K562 (cell line): ENCODE measurements around the gene MYO1D. TPM values are rescaled to one million over a fixed set of nuclear protein-coding genes. Genes with fewer than 3 reads are reported as not detected.

Experiments
- ATAC-seq: fragments of 200-7000 bp; cut with Tn5 transposase; 3 replicates; pipeline ENCODE4 v1.9.1; 2020; ENCODE audit warnings: moderate library complexity
- BruUV-seq: library from RNA; stranded (reverse); fragments of 400-500 nt; replicated peaks from 2 replicates; lab custom pipeline; 2021; lab: Mats Ljungman, UMichigan
- CTCF ChIA-PET: fragments of 300-600 bp; formaldehyde crosslinking; extraction: SDS; loops from one replicate; lab custom pipeline; 2021; ENCODE audit warnings: low intra/inter-chr PET ratio; lab: Yijun Ruan, JAX
- POLR2A ChIA-PET: fragments of 300-600, 350-650 bp; sonication (Branson Sonifier 250); formaldehyde crosslinking; extraction: SDS; loops from one replicate; lab custom pipeline; 2021; ENCODE audit warnings: antibody characterized with exemption, inconsistent platforms; lab: Yijun Ruan, JAX
- DNase-seq, 4 experiments: peaks; one replicate each; pipeline versions ENCODE4 v3.0.0 to v3.0.0-alpha.2; 2011 to 2018; ENCODE audit warnings: low spot score in 3 of 4, mixed read lengths in 3 of 4; ENCODE audit errors: extremely low read depth in 1 of 4
- FAIRE-seq: peaks from 2 replicates; lab custom pipeline; 2011; peaks lifted over from hg19 to GRCh38; lab: Jason Lieb, UNC
- H2AFZ ChIP-seq: 2 replicates; pipeline ENCODE4 v1.6.0; 2011; ENCODE audit warnings: low read depth, low read length, control low read depth, inconsistent platforms
- H3K27ac ChIP-seq: fragments of 200-600 bp; 3 replicates; pipeline ENCODE4 v1.8.0; 2011; ENCODE audit warnings: low read depth, mild to moderate bottlenecking, control low read depth, inconsistent platforms, low read length, moderate library complexity, mixed read lengths; ENCODE audit errors: extremely low read depth
- H3K27me3 ChIP-seq, 2 experiments: fragments of 300-600 bp in 1 of 2; 2 replicates in 1 of 2; 3 replicates in 1 of 2; pipeline versions ENCODE4 v1.6.0 to v1.8.0; 2011; ENCODE audit warnings: inconsistent platforms in 2 of 2, low read length in 2 of 2, mild to moderate bottlenecking in 1 of 2, mixed read lengths in 1 of 2, moderate library complexity in 1 of 2; ENCODE audit not compliant: control insufficient read depth in 2 of 2, insufficient read depth in 2 of 2
- H3K36me3 ChIP-seq: fragments of 300-600 bp; 3 replicates; pipeline ENCODE4 v1.8.0; 2011; ENCODE audit warnings: mild to moderate bottlenecking, low read length, inconsistent platforms; ENCODE audit not compliant: control insufficient read depth, insufficient read depth
- H3K4me1 ChIP-seq, 2 experiments: fragments of 200-600 bp in 1 of 2; replicated peaks in 1 of 2; 2 replicates in 1 of 2; 3 replicates in 1 of 2; pipeline versions ENCODE4 v1.5.1 to v1.8.0; 2011; ENCODE audit warnings: inconsistent platforms in 2 of 2, low read length in 2 of 2, mild to moderate bottlenecking in 1 of 2, mixed read lengths in 1 of 2, moderate library complexity in 1 of 2; ENCODE audit not compliant: control insufficient read depth in 2 of 2, insufficient read depth in 2 of 2
- H3K4me2 ChIP-seq: 2 replicates; pipeline ENCODE4 v1.6.1; 2011; ENCODE audit warnings: low read length, control low read depth, inconsistent platforms, mixed read lengths; ENCODE audit not compliant: insufficient read depth
- H3K4me3 ChIP-seq: fragments of 200-600 bp; sonication (generic), shearing (Covaris generic); 2 replicates; pipeline ENCODE4 v1.5.1; 2016; ENCODE audit warnings: control low read depth, inconsistent platforms
- H3K79me2 ChIP-seq: fragments of 200-600 bp; 3 replicates; pipeline ENCODE4 v1.8.0; 2011; ENCODE audit warnings: low read length, inconsistent platforms; ENCODE audit not compliant: control insufficient read depth, insufficient read depth
- H3K9ac ChIP-seq, 2 experiments: 2 replicates each; pipeline versions ENCODE4 v1.6.0 to v1.6.1; 2011; ENCODE audit warnings: low read depth in 2 of 2, low read length in 2 of 2, control low read depth in 1 of 2, inconsistent platforms in 1 of 2, mild to moderate bottlenecking in 1 of 2, mixed read lengths in 1 of 2; ENCODE audit not compliant: insufficient read depth in 1 of 2
- H3K9me1 ChIP-seq: one replicate; pipeline ENCODE4 v1.6.0; 2011; ENCODE audit warnings: inconsistent platforms, mild to moderate bottlenecking, low read length, moderate library complexity; ENCODE audit not compliant: control insufficient read depth, insufficient read depth
- H3K9me3 ChIP-seq: replicated peaks from 2 replicates; pipeline ENCODE4 v1.5.1; 2011; ENCODE audit warnings: low read depth, low read length, inconsistent platforms; ENCODE audit not compliant: control insufficient read depth, insufficient read depth
- H4K20me1 ChIP-seq: replicated peaks from 2 replicates; pipeline ENCODE4 v1.6.1; 2011; ENCODE audit warnings: low read length, inconsistent platforms, mixed read lengths; ENCODE audit not compliant: control insufficient read depth, insufficient read depth
- CLOCK ChIP-seq: fragments of 250-450 bp; sonication (Bioruptor Pico); IDR thresholded peaks from 2 replicates; pipeline ENCODE4 v1.4.0; 2020; ENCODE audit warnings: mild to moderate bottlenecking, moderate library complexity, borderline replicate concordance
- FOXK1 ChIP-seq: sonication (generic); formaldehyde crosslinking; IDR thresholded peaks from 2 replicates; pipeline ENCODE4 v1.8.0; 2022; ENCODE audit warnings: missing genetic modification reagents, mild to moderate bottlenecking, borderline replicate concordance
- MNT ChIP-seq, 2 experiments: fragments of 450-650 bp; conservative IDR thresholded peaks; 2 replicates each; pipeline ENCODE4 v1.6.1; 2017; ENCODE audit warnings: mild to moderate bottlenecking in 2 of 2, moderate library complexity in 2 of 2
- MTF1 ChIP-seq: fragments of 250-450 bp; sonication (Bioruptor Pico); IDR thresholded peaks from 2 replicates; pipeline ENCODE4 v1.9.0; 2021; ENCODE audit warnings: moderate library complexity, mild to moderate bottlenecking, inconsistent platforms, borderline replicate concordance
- POLR2AphosphoS2 ChIP-seq: IDR thresholded peaks from 2 replicates; pipeline ENCODE4 v1.6.1; 2012; ENCODE audit warnings: low read length, improper control_type of control experiment
- POU5F1 ChIP-seq: fragments of 150-350 bp; IDR thresholded peaks from 2 replicates; pipeline ENCODE4 v1.6.1; 2014; ENCODE audit warnings: borderline replicate concordance, low read length, low read depth, mild to moderate bottlenecking; ENCODE audit not compliant: partially characterized antibody
- SRSF1 ChIP-seq: fragments of 200-400 bp; formaldehyde crosslinking; IDR thresholded peaks from 2 replicates; pipeline ENCODE4 v1.6.1; 2017; ENCODE audit warnings: mild to moderate bottlenecking, low read depth, low read length, moderate library complexity
- TBL1XR1 ChIP-seq, 2 experiments: IDR thresholded peaks; 2 replicates each; pipeline ENCODE4 v1.6.1; 2012; ENCODE audit warnings: improper control_type of control experiment in 2 of 2, low read length in 2 of 2, mild to moderate bottlenecking in 1 of 2
- ZBTB11 ChIP-seq, 3 experiments: fragments of 200-800 bp in 1 of 3; fragments of 250-450 bp in 1 of 3; fragments of 450-650 bp in 1 of 3; sonication (Bioruptor Pico) in 1 of 3; sonication (Bioruptor generic) in 1 of 3; formaldehyde crosslinking in 1 of 3; IDR thresholded peaks; 2 replicates each; pipeline versions ENCODE4 v1.6.1 to v1.8.0; 2016 to 2022; ENCODE audit warnings: mild to moderate bottlenecking in 2 of 3, missing genetic modification characterization in 2 of 3, missing compliant biosample characterization in 1 of 3, moderate library complexity in 1 of 3
- ZFP36 ChIP-seq: fragments of 150-350 bp; IDR thresholded peaks from 2 replicates; pipeline ENCODE4 v1.6.1; 2018; ENCODE audit warnings: low read length, low read depth; ENCODE audit not compliant: partially characterized antibody
- ZNF395 ChIP-seq: fragments of 200-800 bp; sonication (Bioruptor generic); IDR thresholded peaks from 2 replicates; pipeline ENCODE4 v1.6.1; 2017; ENCODE audit warnings: missing genetic modification characterization, missing compliant biosample characterization
- ZNF57 ChIP-seq: fragments of 450-650 bp; formaldehyde crosslinking; IDR thresholded peaks from 2 replicates; pipeline ENCODE4 v1.4.0; 2020; ENCODE audit warnings: mild to moderate bottlenecking, moderate library complexity
- in situ Hi-C: fragments of 300-500 bp; cut with MboI; formaldehyde crosslinking; loops from 4 replicates; pipeline ENCODE4 v1.15.0; 2018; ENCODE audit warnings: inconsistent platforms, mixed read lengths
- intact Hi-C: fragments of 100-400 bp; cut with micrococcal nuclease; formaldehyde crosslinking; loops from 2 replicates; pipeline ENCODE4 v1.14.2; 2022
- polyA plus RNA-seq, 8 experiments: library from polyadenylated mRNA; depleted of rRNA in 4 of 8; stranded (reverse) in 5 of 8; unstranded in 3 of 8; fragments of >200 nt; fragmentation: Nextera tagmentation in 2 of 8; fragmentation: Illumina TruSeq in 1 of 8; extraction: Ambion mirVana in 2 of 8; extraction: Trizol in 1 of 8; gene quantifications; 2 replicates each; pipeline versions ENCODE4 v1.2.1 to v1.2.3, GENCODE V29; 2011 to 2014; ENCODE audit warnings: inconsistent platforms in 1 of 8, missing spikeins in 1 of 8
- total RNA-seq, 7 experiments: library from RNA; depleted of rRNA in 6 of 7; stranded (reverse); fragments of >200 nt in 6 of 7; fragmentation: Illumina TruSeq in 2 of 7; extraction: Trizol in 2 of 7; gene quantifications; 2 replicates each; pipeline versions ENCODE4 v1.2.1 to v1.2.3, GENCODE V29; 2011 to 2021; ENCODE audit warnings: low replicate concordance in 1 of 7

Gene MYO1D
- total and polyA plus RNA-seq, 9 of the 15 experiments (the other 6 are each of a cell fraction or from before 2014, with no cell fraction given) = 2.1 to 71.2 (median 45.4) TPM

- intact Hi-C loops = no loop called here
- FAIRE-seq (no peak), DNase-seq (no peak), ATAC-seq (no peak)
- H3K9me1 ChIP-seq = no peaks in the 10 kb centered on the region
- H3K79me2 ChIP-seq = peaks cover 59% of the 10 kb centered on the region
- 0 out of 2 replicates have a peak, but pooled peaks cover 4% of the 10 kb centered on the region for H4K20me1 ChIP-seq
- H3K4me2 ChIP-seq = no peak overlapping the region
- H3K27me3 ChIP-seq = no peaks in the 10 kb centered on the region
- no peak overlapping the region for H3K9ac ChIP-seq
- CTCF ChIA-PET = no interaction called here
- H2AFZ ChIP-seq = no peak overlapping the region
- BruUV-seq = no TSS peak
- POLR2A ChIA-PET = interaction anchor here (0.6 kb wide), 1 partner anchor 9 kb away, joined by 4 read pairs; no protein-coding TSS in a partner anchor
- H3K9me3 ChIP-seq = no peaks in the 10 kb centered on the region
- H3K36me3 ChIP-seq = no peaks in the 10 kb centered on the region; the same call in 2 of the 3 replicates
- peaks cover 0 to 13% of the 10 kb centered on the region in 2 experiments; a peak in 3 of 5 replicates for H3K4me1 ChIP-seq
- in situ Hi-C loops = no loop called here
- H3K27ac ChIP-seq = no peak overlapping the region
- H3K4me3 ChIP-seq = no peak overlapping the region
- TF ChIP-seq POLR2AphosphoS2 (no peak), ZNF395 (no peak), CLOCK (CRISPR knock-in tag) (no peak), SRSF1 (no peak), POU5F1 (no peak), MTF1 (CRISPR knock-in tag) (no peak), FOXK1 (no peak), MNT (conservative IDR thresholded peaks at IDR 0.05) (no peak), ZFP36 (no peak), TBL1XR1 (IDR thresholded peaks at IDR 0.05; ENCODE audit: low read length in 2 of 2) (no peak), ZBTB11 (CRISPR knock-in tag; IDR thresholded peaks at IDR 0.05) (no peak), ZNF57 (CRISPR knock-in tag) (no peak)
These were observed 50.8 kb downstream of the MYO1D start for GRCh38 chr17:32826076-32826475.
